HCT116 (cell line): ENCODE results near the gene SPRED1.

Experiments used
- CEBPB ChIP-seq: IDR thresholded peaks from 2 replicates; pipeline ENCODE4 v1.6.1; 2012; ENCODE audit warnings: low read depth
- EZH2 ChIP-seq: fragments of 200-600 bp; sonication (generic); IDR thresholded peaks from 2 replicates; pipeline ENCODE4 v1.6.1; 2017; ENCODE audit warnings: antibody characterized with exemption, mixed run types
- JUND ChIP-seq: IDR thresholded peaks from 2 replicates; pipeline ENCODE4 v1.6.1; 2012
- POLR2A ChIP-seq: IDR thresholded peaks from 2 replicates; pipeline ENCODE4 v1.7.0; 2011; ENCODE audit warnings: borderline replicate concordance; ENCODE audit not compliant: insufficient read depth, insufficient read length; ENCODE audit errors: extremely low read depth
- POLR2AphosphoS5 ChIP-seq: IDR thresholded peaks from 2 replicates; pipeline ENCODE4 v1.6.1; 2011; ENCODE audit warnings: mild to moderate bottlenecking, low read depth, low read length, moderate library complexity
- RAD21 ChIP-seq: IDR thresholded peaks from 2 replicates; pipeline ENCODE4 v1.6.1; 2012; ENCODE audit warnings: low read depth, mild to moderate bottlenecking
- SIN3A ChIP-seq: IDR thresholded peaks from 2 replicates; pipeline ENCODE4 v1.6.1; 2012; ENCODE audit warnings: low read depth
- YY1 ChIP-seq: IDR thresholded peaks from 2 replicates; pipeline ENCODE4 v1.6.1; 2011; ENCODE audit warnings: low read length, low read depth, moderate library complexity, mild to moderate bottlenecking; ENCODE audit not compliant: insufficient replicate concordance; ENCODE audit errors: extremely low read depth
- TF ChIP-seq, protein P1 (sequence below), 3 experiments: fragments of 200-600 bp in 1 of 3; sonication (generic) in 1 of 3; IDR thresholded peaks in 2 of 3; conservative IDR thresholded peaks in 1 of 3; 2 replicates each; pipeline ENCODE4 v1.5.1; 2012 to 2017; ENCODE audit warnings: low read depth in 2 of 3, low read length in 2 of 3, antibody characterized with exemption in 1 of 3, borderline replicate concordance in 1 of 3, control low read depth in 1 of 3, mild to moderate bottlenecking in 1 of 3, mixed read lengths in 1 of 3, mixed run types in 1 of 3, moderate library complexity in 1 of 3; ENCODE audit not compliant: insufficient read depth in 1 of 3
- TF ChIP-seq, protein P2 (sequence below): IDR thresholded peaks from 2 replicates; pipeline ENCODE4 v1.6.1; 2012; ENCODE audit warnings: low read depth
- TF ChIP-seq, protein P3 (sequence below): IDR thresholded peaks from 2 replicates; pipeline ENCODE4 v1.6.1; 2012
- TF ChIP-seq, protein P4 (sequence below): IDR thresholded peaks from 2 replicates; pipeline ENCODE4 v1.6.1; 2011; ENCODE audit warnings: mild to moderate bottlenecking, low read length, moderate library complexity; ENCODE audit not compliant: insufficient replicate concordance; ENCODE audit errors: extremely low read depth
- TF ChIP-seq, protein P5 (sequence below): IDR thresholded peaks from 2 replicates; pipeline ENCODE4 v1.6.1; 2012

DNA sequence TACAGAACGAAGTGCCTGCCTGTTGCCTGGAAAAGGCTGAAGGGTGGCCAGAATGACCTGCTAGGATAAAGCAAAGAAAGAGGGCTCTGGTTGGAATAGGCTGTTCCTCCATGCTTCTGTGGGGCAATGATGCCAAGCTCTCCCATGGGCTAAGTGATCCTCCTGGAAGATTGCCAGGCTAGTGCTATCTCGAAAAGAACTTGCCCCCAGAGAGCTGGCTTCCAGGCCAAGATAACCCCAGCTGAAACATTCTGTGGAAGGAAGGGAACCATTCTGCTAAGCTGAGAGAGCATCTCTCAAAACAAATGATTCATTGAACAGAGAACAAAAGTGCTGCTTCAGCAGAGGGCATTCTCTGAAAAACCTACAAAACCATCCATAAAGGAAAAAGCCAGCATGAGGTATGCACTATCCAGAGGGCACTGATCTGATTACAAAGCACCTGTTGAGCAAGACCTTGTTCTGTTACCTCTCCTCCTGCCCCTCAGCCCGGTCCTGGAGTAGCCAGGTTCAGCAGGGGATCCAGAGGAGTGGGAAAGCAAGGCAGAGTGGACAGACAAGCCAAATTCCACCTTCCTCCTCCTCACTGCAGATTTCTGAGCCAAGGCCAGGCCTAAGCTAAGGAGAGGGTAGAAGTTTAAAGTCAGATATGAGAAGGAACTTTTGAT, 31.9 kb upstream of the SPRED1 start:
- no peak for TF ChIP-seq POLR2A
- TF ChIP-seq, protein P1, sequence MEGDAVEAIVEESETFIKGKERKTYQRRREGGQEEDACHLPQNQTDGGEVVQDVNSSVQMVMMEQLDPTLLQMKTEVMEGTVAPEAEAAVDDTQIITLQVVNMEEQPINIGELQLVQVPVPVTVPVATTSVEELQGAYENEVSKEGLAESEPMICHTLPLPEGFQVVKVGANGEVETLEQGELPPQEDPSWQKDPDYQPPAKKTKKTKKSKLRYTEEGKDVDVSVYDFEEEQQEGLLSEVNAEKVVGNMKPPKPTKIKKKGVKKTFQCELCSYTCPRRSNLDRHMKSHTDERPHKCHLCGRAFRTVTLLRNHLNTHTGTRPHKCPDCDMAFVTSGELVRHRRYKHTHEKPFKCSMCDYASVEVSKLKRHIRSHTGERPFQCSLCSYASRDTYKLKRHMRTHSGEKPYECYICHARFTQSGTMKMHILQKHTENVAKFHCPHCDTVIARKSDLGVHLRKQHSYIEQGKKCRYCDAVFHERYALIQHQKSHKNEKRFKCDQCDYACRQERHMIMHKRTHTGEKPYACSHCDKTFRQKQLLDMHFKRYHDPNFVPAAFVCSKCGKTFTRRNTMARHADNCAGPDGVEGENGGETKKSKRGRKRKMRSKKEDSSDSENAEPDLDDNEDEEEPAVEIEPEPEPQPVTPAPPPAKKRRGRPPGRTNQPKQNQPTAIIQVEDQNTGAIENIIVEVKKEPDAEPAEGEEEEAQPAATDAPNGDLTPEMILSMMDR (IDR thresholded peaks at IDR 0.05 in 2 of 3, conservative IDR thresholded peaks at IDR 0.05 in 1 of 3; ENCODE audit: borderline replicate concordance in 1 of 3, insufficient read depth in 1 of 3, low read depth in 2 of 3, low read length in 2 of 3) = no peak
- TF ChIP-seq SIN3A = no peak
- TF ChIP-seq, protein P2, sequence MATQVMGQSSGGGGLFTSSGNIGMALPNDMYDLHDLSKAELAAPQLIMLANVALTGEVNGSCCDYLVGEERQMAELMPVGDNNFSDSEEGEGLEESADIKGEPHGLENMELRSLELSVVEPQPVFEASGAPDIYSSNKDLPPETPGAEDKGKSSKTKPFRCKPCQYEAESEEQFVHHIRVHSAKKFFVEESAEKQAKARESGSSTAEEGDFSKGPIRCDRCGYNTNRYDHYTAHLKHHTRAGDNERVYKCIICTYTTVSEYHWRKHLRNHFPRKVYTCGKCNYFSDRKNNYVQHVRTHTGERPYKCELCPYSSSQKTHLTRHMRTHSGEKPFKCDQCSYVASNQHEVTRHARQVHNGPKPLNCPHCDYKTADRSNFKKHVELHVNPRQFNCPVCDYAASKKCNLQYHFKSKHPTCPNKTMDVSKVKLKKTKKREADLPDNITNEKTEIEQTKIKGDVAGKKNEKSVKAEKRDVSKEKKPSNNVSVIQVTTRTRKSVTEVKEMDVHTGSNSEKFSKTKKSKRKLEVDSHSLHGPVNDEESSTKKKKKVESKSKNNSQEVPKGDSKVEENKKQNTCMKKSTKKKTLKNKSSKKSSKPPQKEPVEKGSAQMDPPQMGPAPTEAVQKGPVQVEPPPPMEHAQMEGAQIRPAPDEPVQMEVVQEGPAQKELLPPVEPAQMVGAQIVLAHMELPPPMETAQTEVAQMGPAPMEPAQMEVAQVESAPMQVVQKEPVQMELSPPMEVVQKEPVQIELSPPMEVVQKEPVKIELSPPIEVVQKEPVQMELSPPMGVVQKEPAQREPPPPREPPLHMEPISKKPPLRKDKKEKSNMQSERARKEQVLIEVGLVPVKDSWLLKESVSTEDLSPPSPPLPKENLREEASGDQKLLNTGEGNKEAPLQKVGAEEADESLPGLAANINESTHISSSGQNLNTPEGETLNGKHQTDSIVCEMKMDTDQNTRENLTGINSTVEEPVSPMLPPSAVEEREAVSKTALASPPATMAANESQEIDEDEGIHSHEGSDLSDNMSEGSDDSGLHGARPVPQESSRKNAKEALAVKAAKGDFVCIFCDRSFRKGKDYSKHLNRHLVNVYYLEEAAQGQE = no peak
- no peak for TF ChIP-seq RAD21
- no peak for TF ChIP-seq POLR2AphosphoS5
- TF ChIP-seq, protein P3, sequence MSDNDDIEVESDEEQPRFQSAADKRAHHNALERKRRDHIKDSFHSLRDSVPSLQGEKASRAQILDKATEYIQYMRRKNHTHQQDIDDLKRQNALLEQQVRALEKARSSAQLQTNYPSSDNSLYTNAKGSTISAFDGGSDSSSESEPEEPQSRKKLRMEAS = no peak
- no peak for TF ChIP-seq EZH2
- TF ChIP-seq, protein P4, sequence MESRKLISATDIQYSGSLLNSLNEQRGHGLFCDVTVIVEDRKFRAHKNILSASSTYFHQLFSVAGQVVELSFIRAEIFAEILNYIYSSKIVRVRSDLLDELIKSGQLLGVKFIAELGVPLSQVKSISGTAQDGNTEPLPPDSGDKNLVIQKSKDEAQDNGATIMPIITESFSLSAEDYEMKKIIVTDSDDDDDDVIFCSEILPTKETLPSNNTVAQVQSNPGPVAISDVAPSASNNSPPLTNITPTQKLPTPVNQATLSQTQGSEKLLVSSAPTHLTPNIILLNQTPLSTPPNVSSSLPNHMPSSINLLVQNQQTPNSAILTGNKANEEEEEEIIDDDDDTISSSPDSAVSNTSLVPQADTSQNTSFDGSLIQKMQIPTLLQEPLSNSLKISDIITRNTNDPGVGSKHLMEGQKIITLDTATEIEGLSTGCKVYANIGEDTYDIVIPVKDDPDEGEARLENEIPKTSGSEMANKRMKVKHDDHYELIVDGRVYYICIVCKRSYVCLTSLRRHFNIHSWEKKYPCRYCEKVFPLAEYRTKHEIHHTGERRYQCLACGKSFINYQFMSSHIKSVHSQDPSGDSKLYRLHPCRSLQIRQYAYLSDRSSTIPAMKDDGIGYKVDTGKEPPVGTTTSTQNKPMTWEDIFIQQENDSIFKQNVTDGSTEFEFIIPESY = no peak
- no peak for TF ChIP-seq YY1
- no peak for TF ChIP-seq JUND
- TF ChIP-seq, protein P5, sequence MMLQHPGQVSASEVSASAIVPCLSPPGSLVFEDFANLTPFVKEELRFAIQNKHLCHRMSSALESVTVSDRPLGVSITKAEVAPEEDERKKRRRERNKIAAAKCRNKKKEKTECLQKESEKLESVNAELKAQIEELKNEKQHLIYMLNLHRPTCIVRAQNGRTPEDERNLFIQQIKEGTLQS = no peak
- TF ChIP-seq CEBPB = no peak
